Kidney (tissue), 14 donors: ENCODE measurements around the gene ARHGAP23. TPM values are rescaled to one million over a fixed set of nuclear protein-coding genes. Genes with fewer than 3 reads are reported as not detected.

ENCODE experiments used
- DNase-seq, 5 donors: peaks; one replicate each; pipeline ENCODE4 v3.0.0-alpha.2; 2013 to 2020
- FAIRE-seq: peaks from 2 replicates; lab custom pipeline; 2012; peaks lifted over from hg19 to GRCh38; lab: Jason Lieb, UNC
- H3K27ac ChIP-seq, 2 donors: one replicate each; pipeline ENCODE4 v1.7.0; 2013; ENCODE audit warnings: low read depth in 2 of 2, low read length in 2 of 2, inconsistent platforms in 1 of 2
- H3K27me3 ChIP-seq: one replicate; pipeline ENCODE4 v1.7.1; 2013; ENCODE audit warnings: low read length, inconsistent platforms; ENCODE audit not compliant: control insufficient read depth, insufficient read depth
- H3K36me3 ChIP-seq, 3 donors: one replicate each; pipeline versions ENCODE4 v1.7.0 to v1.7.1; 2013; ENCODE audit warnings: low read length in 3 of 3, control low read depth in 1 of 3, inconsistent platforms in 1 of 3; ENCODE audit not compliant: insufficient read depth in 3 of 3, control insufficient read depth in 2 of 3
- H3K4me1 ChIP-seq, 3 donors: one replicate each; pipeline versions ENCODE4 v1.7.0 to v1.7.1; 2013; ENCODE audit warnings: low read length in 3 of 3, inconsistent platforms in 1 of 3, low read depth in 1 of 3; ENCODE audit not compliant: control insufficient read depth in 2 of 3, insufficient read depth in 2 of 3
- H3K4me3 ChIP-seq, 3 donors: one replicate each; pipeline versions ENCODE4 v1.7.0 to v1.8.1; 2013; ENCODE audit warnings: low read length in 3 of 3, control low read depth in 1 of 3, inconsistent platforms in 1 of 3
- H3K9ac ChIP-seq, 3 donors: one replicate each; pipeline versions ENCODE4 v1.7.0 to v1.7.1; 2013; ENCODE audit warnings: low read length in 3 of 3, control low read depth in 1 of 3, inconsistent platforms in 1 of 3
- H3K9me3 ChIP-seq, 3 donors: one replicate each; pipeline versions ENCODE4 v1.7.0 to v1.7.1; 2013; ENCODE audit warnings: low read length in 3 of 3, control low read depth in 1 of 3, inconsistent platforms in 1 of 3; ENCODE audit not compliant: control insufficient read depth in 2 of 3, insufficient read depth in 1 of 3
- intact Hi-C: fragments of 100-400 bp; cut with DNase I; formaldehyde crosslinking; loops from one replicate; pipeline ENCODE4 v1.11.1; 2022
- polyA plus RNA-seq: library from polyadenylated mRNA; stranded (reverse); fragments of 350-450 nt; fragmentation: Illumina TruSeq; extraction: RNeasy Lipid Tissue Mini Kit (QIAGEN cat#74804); gene quantifications from one replicate; pipeline ENCODE4 v1.2.3, GENCODE V29; 2014; ENCODE audit warnings: low read depth, low replicate concordance; ENCODE audit not compliant: insufficient read depth
- total RNA-seq: library from RNA; stranded (reverse); fragmentation: NEBNext Ultra II Directional; extraction: Animal tissue kit (Norgen Biotek cat#: 25700); gene quantifications from one replicate; pipeline ENCODE4 v1.2.1, GENCODE V29; 2021
- TF ChIP-seq, protein P1 (sequence below): IDR thresholded peaks from 3 replicates; pipeline ENCODE4 v1.5.1; 2012; ENCODE audit warnings: mild to moderate bottlenecking, moderate library complexity, borderline replicate concordance; ENCODE audit not compliant: insufficient read depth; ENCODE audit errors: extremely low read depth
- donor health status: control.
- donor health status: control.
- donor health status: control.
- donor health status: control.
- donor health status: control.
- donor health status: DM: yes; HTN: yes; CAD: no.
- donor health status: Normal renal cell carcinoma (clear cell type).

ARHGAP23 gene
- total and polyA plus RNA-seq, 2 donors from 2014 or later: 7.6 to 53.8 TPM

DNA sequence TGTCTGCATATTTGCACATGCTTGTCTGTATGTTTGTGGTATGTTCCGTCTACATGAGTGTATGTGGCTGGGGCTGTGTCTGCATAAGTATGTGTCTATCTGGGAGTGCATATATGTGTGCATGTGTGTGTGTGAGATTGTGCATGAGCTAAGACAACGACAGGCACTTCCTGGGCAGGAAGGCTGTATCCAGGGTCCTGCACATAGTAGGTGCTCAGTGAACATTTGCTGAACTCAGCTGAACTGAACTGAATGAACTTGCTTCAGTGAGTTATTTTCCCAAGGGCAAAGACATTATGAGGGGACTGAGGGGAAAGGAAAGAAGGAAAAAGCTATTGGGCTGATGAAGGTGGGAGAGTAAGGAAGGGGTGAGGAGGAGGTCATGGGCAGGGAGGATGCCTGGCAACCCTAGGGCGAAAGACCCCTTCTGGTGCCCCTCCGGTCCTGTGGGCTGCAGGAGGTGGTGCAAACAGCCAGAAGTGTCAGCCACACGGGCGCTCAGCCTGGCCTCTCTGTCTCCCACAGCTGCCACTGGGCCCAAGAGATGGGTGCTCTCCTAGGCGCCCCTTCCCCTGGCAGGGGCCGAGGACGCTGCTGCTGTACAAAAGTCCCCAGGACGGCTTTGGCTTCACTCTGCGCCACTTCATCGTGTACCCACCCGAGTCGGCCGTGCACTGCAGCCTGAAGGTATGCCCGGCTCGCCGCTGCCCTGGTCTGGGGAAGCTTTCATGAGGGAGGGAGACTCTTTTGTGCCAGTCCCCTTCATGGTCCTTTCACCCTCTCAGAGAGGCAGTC is 29.5 kb downstream of the ARHGAP23 start:
- TF ChIP-seq, protein P1, sequence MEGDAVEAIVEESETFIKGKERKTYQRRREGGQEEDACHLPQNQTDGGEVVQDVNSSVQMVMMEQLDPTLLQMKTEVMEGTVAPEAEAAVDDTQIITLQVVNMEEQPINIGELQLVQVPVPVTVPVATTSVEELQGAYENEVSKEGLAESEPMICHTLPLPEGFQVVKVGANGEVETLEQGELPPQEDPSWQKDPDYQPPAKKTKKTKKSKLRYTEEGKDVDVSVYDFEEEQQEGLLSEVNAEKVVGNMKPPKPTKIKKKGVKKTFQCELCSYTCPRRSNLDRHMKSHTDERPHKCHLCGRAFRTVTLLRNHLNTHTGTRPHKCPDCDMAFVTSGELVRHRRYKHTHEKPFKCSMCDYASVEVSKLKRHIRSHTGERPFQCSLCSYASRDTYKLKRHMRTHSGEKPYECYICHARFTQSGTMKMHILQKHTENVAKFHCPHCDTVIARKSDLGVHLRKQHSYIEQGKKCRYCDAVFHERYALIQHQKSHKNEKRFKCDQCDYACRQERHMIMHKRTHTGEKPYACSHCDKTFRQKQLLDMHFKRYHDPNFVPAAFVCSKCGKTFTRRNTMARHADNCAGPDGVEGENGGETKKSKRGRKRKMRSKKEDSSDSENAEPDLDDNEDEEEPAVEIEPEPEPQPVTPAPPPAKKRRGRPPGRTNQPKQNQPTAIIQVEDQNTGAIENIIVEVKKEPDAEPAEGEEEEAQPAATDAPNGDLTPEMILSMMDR: no peak
- Histone ChIP-seq H3K4me1 (peaks cover 0 to 19% (median 5%) of the 10 kb centered on the region in 3 donors), H3K36me3 (no peaks in the 10 kb centered on the region), H3K27me3 (no peaks in the 10 kb centered on the region), H3K27ac (no peak overlapping the region), H3K4me3 (no peak overlapping the region), H3K9me3 (no peaks in the 10 kb centered on the region), H3K9ac (no peak overlapping the region)
- FAIRE-seq (no peak), DNase-seq (no peak)
- intact Hi-C loops: no loop called here

DNA sequence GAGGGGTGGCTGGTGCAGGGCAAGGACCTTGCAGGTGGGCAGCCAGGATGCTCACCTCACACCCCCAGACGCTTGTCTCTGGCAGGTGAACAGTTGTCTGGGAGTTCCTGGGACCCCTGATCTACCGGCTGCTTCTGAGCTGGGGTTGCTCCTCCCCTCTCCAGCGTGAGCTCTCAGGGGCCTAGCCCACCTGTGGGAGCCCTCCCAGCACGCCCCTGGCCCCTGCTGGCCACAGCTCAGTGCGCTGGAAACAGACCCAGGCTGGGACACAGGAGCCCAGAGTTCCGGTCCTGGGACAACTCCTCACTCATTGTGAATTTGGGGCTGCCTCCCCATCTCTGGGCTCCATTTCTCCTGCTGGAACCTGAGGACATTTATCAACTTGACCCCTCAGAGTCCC is 30.3 kb downstream of the ARHGAP23 start:
- no peak for DNase-seq
- Histone ChIP-seq H3K9ac (no peak overlapping the region), H3K9me3 (no peaks in the 10 kb centered on the region), H3K27me3 (no peaks in the 10 kb centered on the region), H3K4me1 (peaks cover 0 to 15% (median 4%) of the 10 kb centered on the region in 3 donors), H3K4me3 (no peak overlapping the region), H3K36me3 (no peaks in the 10 kb centered on the region), H3K27ac (no peak overlapping the region)
- TF ChIP-seq, protein P1: no peak
- no peak for FAIRE-seq
- intact Hi-C loops: no loop called here

DNA sequence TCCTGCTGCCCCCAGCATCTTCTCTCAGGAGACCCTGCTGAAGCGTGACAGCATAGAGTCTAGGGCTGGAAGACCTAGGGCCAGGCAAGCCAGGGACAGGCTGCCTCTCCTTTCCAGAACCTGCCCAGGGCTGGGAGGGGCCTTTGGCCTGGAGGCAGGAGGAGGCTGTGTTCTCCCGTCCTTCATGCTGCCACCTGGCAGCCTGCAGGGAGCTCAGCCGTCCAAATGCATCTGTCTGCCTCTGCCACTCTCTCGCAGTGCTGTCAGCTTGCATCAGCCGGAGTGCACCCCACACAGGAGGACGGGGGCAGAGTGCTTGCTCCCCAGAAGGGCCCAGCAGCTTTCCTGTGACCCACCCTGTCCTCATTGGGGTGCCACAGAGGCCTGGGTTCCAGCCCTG is 31.3 kb downstream of the ARHGAP23 start:
- H3K4me3 ChIP-seq: no peak overlapping the region
- FAIRE-seq (no peak), DNase-seq (no peak)
- intact Hi-C loops: no loop called here
- H3K27ac ChIP-seq: no peak overlapping the region
- no peaks in the 10 kb centered on the region for H3K27me3 ChIP-seq
- no peaks in the 10 kb centered on the region for H3K9me3 ChIP-seq
- H3K4me1 ChIP-seq: peaks cover 0 to 16% (median 4%) of the 10 kb centered on the region in 3 donors
- TF ChIP-seq, protein P1: no peak
- no peaks in the 10 kb centered on the region for H3K36me3 ChIP-seq
- no peak overlapping the region for H3K9ac ChIP-seq
